Measurements from ENCODE around the gene MSANTD1. TPM values are rescaled to one million over a fixed set of nuclear protein-coding genes. Genes with fewer than 3 reads are reported as not detected.
A peak's percentile ranks its signal among the peaks of the same experiment; 100 is the strongest.

The MSANTD1 gene
- total RNA-seq, 3 donors from 2014 or later (not counting 1 experiment from before 2014, with no cell fraction given) = 0.54 to 2.2 (median 1.8) TPM

DNA sequence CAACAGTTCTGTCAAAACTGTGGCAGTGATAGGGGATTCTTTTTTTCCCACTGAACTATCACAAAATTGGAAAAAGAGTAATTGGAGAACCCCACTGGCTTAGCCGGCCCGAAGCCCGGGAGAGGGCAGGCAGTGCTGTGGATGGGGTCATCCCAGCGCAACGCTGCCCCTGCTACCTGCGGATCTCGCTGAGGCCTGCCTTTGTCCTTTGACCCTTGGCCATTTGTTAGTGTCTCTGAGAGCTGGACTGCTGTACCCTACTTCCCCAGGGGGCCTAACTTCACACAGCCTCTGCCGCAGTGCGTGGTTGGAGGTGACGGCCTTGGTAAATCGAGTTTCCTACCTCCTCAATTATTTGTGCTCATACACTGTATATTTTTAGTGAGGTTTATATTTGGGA, 43.0 kb upstream of the MSANTD1 start:
- no peaks in the 10 kb centered on the region for H3K9me3 Mint-ChIP-seq
- H3K27ac ChIP-seq (ENCODE audit: low read length) = no peak overlapping the region
- TF ChIP-seq, protein P1, sequence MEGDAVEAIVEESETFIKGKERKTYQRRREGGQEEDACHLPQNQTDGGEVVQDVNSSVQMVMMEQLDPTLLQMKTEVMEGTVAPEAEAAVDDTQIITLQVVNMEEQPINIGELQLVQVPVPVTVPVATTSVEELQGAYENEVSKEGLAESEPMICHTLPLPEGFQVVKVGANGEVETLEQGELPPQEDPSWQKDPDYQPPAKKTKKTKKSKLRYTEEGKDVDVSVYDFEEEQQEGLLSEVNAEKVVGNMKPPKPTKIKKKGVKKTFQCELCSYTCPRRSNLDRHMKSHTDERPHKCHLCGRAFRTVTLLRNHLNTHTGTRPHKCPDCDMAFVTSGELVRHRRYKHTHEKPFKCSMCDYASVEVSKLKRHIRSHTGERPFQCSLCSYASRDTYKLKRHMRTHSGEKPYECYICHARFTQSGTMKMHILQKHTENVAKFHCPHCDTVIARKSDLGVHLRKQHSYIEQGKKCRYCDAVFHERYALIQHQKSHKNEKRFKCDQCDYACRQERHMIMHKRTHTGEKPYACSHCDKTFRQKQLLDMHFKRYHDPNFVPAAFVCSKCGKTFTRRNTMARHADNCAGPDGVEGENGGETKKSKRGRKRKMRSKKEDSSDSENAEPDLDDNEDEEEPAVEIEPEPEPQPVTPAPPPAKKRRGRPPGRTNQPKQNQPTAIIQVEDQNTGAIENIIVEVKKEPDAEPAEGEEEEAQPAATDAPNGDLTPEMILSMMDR (IDR thresholded peaks at IDR 0.05) = no peak
- no peaks in the 10 kb centered on the region for H3K9me3 ChIP-seq (ENCODE audit: control insufficient read depth, insufficient read depth, low read length)
- no peak overlapping the region for H3K4me3 Mint-ChIP-seq
- H3K27ac Mint-ChIP-seq = peak overlapping the region in 1 of 2 donors; percentile 53
- H3K4me1 ChIP-seq (ENCODE audit: control insufficient read depth, insufficient read depth, low read length) = peaks cover 37% of the 10 kb centered on the region
- ATAC-seq (no peak), DNase-seq (no peak)
- no peak overlapping the region for H3K4me3 ChIP-seq (ENCODE audit: low read length)
- no peaks in the 10 kb centered on the region for H3K27me3 ChIP-seq (ENCODE audit: control insufficient read depth, insufficient read depth, low read length)
- peaks cover 46% of the 10 kb centered on the region for H3K36me3 ChIP-seq (ENCODE audit: control insufficient read depth, insufficient read depth, low read length)
- peaks cover 23% of the 10 kb centered on the region for H3K36me3 Mint-ChIP-seq
- no peaks in the 10 kb centered on the region for H3K27me3 Mint-ChIP-seq (ENCODE audit: low read depth in 2 of 2)
- H3K4me1 Mint-ChIP-seq = peaks cover 47 to 50% of the 10 kb centered on the region in 2 donors
- intact Hi-C loops (cut with micrococcal nuclease) = no loop called here
- WGBS (ENCODE audit: insufficient coverage) = 96% methylated on average over 8 of the region's 11 CpGs

DNA sequence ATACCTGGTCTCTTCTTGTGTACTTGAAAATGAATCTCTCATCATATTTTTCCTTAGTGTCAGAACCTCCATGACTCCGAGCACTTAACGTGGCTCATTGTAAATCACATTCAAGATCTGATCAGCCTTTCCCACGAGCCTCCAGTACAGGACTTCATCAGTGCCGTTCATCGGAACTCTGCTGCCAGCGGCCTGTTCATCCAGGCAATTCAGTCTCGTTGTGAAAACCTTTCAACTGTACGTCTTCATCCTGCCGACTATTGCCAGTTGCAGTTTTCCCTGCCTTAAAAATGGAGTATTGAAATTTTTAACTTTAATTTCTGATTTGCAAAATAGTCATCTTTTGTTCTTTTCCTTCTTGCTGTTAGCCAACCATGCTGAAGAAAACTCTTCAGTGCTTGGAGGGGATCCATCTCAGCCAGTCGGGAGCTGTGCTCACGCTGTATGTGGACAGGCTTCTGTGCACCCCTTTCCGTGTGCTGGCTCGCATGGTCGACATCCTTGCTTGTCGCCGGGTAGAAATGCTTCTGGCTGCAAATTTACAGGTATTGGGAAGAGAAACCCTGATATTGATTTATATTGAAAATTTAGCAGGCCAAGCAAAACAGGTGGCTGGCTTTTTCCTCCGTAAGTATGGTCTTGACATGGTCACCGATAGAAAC, 42.4 kb upstream of the MSANTD1 start:
- Mint-ChIP-seq H3K36me3 (peaks cover 23% of the 10 kb centered on the region), H3K9me3 (no peaks in the 10 kb centered on the region)
- intact Hi-C loops (cut with micrococcal nuclease) = no loop called here

DNA sequence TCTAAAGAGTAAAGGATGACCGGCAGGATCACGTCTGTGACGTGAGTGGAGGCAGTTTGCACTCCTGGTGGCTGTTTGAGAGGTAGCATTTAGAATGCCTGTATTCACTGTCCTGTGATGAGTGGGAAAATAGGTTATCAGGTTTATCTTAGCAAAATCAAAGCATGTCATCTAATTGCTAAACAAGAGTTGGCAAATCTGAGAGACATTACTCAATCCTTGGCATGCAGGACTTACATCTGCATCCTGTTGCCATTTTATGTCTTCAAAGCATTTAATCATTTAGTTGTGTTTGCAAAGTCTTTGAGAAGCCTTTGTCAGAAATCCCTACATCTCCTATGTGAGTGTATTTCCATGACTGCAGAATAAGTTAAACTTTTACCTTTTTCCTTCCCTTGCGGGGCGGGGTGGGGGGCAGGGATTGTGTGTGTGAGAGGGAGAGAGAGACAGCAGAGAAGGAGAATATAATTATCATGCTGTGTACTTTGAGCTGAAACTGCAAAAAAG, 41.4 kb upstream of the MSANTD1 start:
- H3K27ac ChIP-seq (ENCODE audit: low read length) = no peak overlapping the region
- H3K4me1 Mint-ChIP-seq = peaks cover 34 to 35% of the 10 kb centered on the region in 2 donors
- H3K36me3 ChIP-seq (ENCODE audit: control insufficient read depth, insufficient read depth, low read length) = peaks cover 55% of the 10 kb centered on the region
- no peak overlapping the region for H3K4me3 Mint-ChIP-seq
- 100% methylated on average over 3 of the region's 5 CpGs for WGBS (ENCODE audit: insufficient coverage)
- peak in 1 of 3 donors; percentile 55 for ATAC-seq
- H3K27me3 Mint-ChIP-seq (ENCODE audit: low read depth in 2 of 2) = no peaks in the 10 kb centered on the region
- H3K27me3 ChIP-seq (ENCODE audit: control insufficient read depth, insufficient read depth, low read length) = no peaks in the 10 kb centered on the region
- H3K4me3 ChIP-seq (ENCODE audit: low read length) = no peak overlapping the region
- H3K9me3 Mint-ChIP-seq = no peaks in the 10 kb centered on the region
- intact Hi-C loops (cut with micrococcal nuclease) = no loop called here
- peak overlapping the region in 1 of 2 donors; percentile 32 for H3K27ac Mint-ChIP-seq
- TF ChIP-seq, protein P1 (IDR thresholded peaks at IDR 0.05) = no peak
- DNase-seq = no peak
- peaks cover 21% of the 10 kb centered on the region for H3K4me1 ChIP-seq (ENCODE audit: control insufficient read depth, insufficient read depth, low read length)
- H3K36me3 Mint-ChIP-seq = peaks cover 23% of the 10 kb centered on the region
- H3K9me3 ChIP-seq (ENCODE audit: control insufficient read depth, insufficient read depth, low read length) = no peaks in the 10 kb centered on the region

More for the DNA sequence above, 42.4 kb upstream of the MSANTD1 start:
- ATAC-seq = no peak
- Histone ChIP-seq H3K27ac (ENCODE audit: low read length) (no peak overlapping the region), H3K9me3 (ENCODE audit: control insufficient read depth, insufficient read depth, low read length) (no peaks in the 10 kb centered on the region), H3K4me1 (ENCODE audit: control insufficient read depth, insufficient read depth, low read length) (peaks cover 31% of the 10 kb centered on the region), H3K27me3 (ENCODE audit: control insufficient read depth, insufficient read depth, low read length) (no peaks in the 10 kb centered on the region), H3K36me3 (ENCODE audit: control insufficient read depth, insufficient read depth, low read length) (peaks cover 46% of the 10 kb centered on the region), H3K4me3 (ENCODE audit: low read length) (no peak overlapping the region)
- Mint-ChIP-seq H3K4me1 (peaks cover 45% of the 10 kb centered on the region in 2 donors), H3K27me3 (ENCODE audit: low read depth in 2 of 2) (no peaks in the 10 kb centered on the region), H3K4me3 (no peak overlapping the region), H3K27ac (peak overlapping the region; percentile 32 to 53)
- 97% methylated on average over 18 of the region's 18 CpGs for WGBS (ENCODE audit: insufficient coverage)
- no peak for DNase-seq
- TF ChIP-seq, protein P1 (IDR thresholded peaks at IDR 0.05) = no peak
